HepG2 (cell line): Measurements from ENCODE around the gene MSI2. TPM values are rescaled to one million over a fixed set of nuclear protein-coding genes. Genes with fewer than 3 reads are reported as not detected.

Experiments
- ARID2 ChIP-seq: sonication (generic); formaldehyde crosslinking; IDR thresholded peaks from 2 replicates; pipeline ENCODE4 v1.8.1; 2022; ENCODE audit warnings: mild to moderate bottlenecking, missing genetic modification reagents, borderline replicate concordance
- ARID3A ChIP-seq: IDR thresholded peaks from 2 replicates; pipeline ENCODE4 v1.6.1; 2012; ENCODE audit warnings: low read depth, low read length, improper control_type of control experiment
- BRF2 ChIP-seq: sonication (generic); formaldehyde crosslinking; IDR thresholded peaks from 2 replicates; pipeline ENCODE4 v1.8.1; 2022; ENCODE audit warnings: mild to moderate bottlenecking, missing genetic modification reagents
- CEBPZ ChIP-seq: IDR thresholded peaks from 2 replicates; pipeline ENCODE4 v1.6.1; 2012; ENCODE audit warnings: low read length, improper control_type of control experiment
- ETV5 ChIP-seq: IDR thresholded peaks from 2 replicates; pipeline ENCODE4 v1.6.1; 2018; ENCODE audit warnings: missing biosample characterization, missing genetic modification reagents, inconsistent platforms, borderline replicate concordance
- FOXP1 ChIP-seq, 2 experiments: fragments of 450-650 bp in 1 of 2; IDR thresholded peaks; 2 replicates each; pipeline ENCODE4 v1.6.1; 2017 to 2018; ENCODE audit warnings: antibody characterized with exemption in 1 of 2
- HMGXB3 ChIP-seq: sonication (generic); formaldehyde crosslinking; IDR thresholded peaks from 2 replicates; pipeline ENCODE4 v1.4.0; 2020; ENCODE audit warnings: missing genetic modification reagents, borderline replicate concordance
- HNRNPH1 ChIP-seq: fragments of 200-400 bp; formaldehyde crosslinking; optimal IDR thresholded peaks from 2 replicates; pipeline ENCODE3; 2017; ENCODE audit warnings: mild to moderate bottlenecking, low read depth, low read length
- NR2F2 ChIP-seq: IDR thresholded peaks from 2 replicates; pipeline ENCODE4 v1.6.1; 2012; ENCODE audit warnings: low read depth, inconsistent platforms, borderline replicate concordance
- SOX13 ChIP-seq, 3 experiments: fragments of 450-650 bp in 1 of 3; sonication (generic) in 1 of 3; formaldehyde crosslinking in 1 of 3; IDR thresholded peaks in 2 of 3; conservative IDR thresholded peaks in 1 of 3; 2 replicates each; pipeline versions ENCODE4 v1.5.0 to v1.6.1; 2016 to 2020; ENCODE audit warnings: antibody characterized with exemption in 1 of 3, mild to moderate bottlenecking in 1 of 3, missing compliant biosample characterization in 1 of 3, missing genetic modification reagents in 1 of 3, moderate library complexity in 1 of 3
- ZFX ChIP-seq: sonication (generic); formaldehyde crosslinking; IDR thresholded peaks from 2 replicates; pipeline ENCODE4 v1.4.0; 2020; ENCODE audit warnings: mild to moderate bottlenecking, low read depth, missing genetic modification reagents, moderate library complexity
- ZNF205 ChIP-seq: IDR thresholded peaks from 2 replicates; pipeline ENCODE4 v1.6.1; 2018; ENCODE audit warnings: missing biosample characterization, missing genetic modification reagents
- ZNF652 ChIP-seq: IDR thresholded peaks from 2 replicates; pipeline ENCODE4 v1.6.1; 2016; ENCODE audit warnings: low read depth, borderline replicate concordance
- polyA plus RNA-seq, 8 experiments: library from polyadenylated mRNA; depleted of rRNA in 3 of 8; stranded (reverse) in 7 of 8; unstranded in 1 of 8; fragments of >200 nt; fragmentation: Illumina TruSeq in 4 of 8; extraction: Trizol in 4 of 8; gene quantifications; 2 replicates each; pipeline versions ENCODE4 v1.2.1 to v1.2.3, GENCODE V29; 2011 to 2016; ENCODE audit warnings: low read depth in 4 of 8, missing spikeins in 1 of 8, mixed read lengths in 1 of 8; ENCODE audit not compliant: insufficient read depth in 1 of 8
- total RNA-seq, 5 experiments: library from RNA; depleted of rRNA; stranded (reverse); fragments of >200 nt; fragmentation: Illumina TruSeq; extraction: Trizol; gene quantifications; 2 replicates each; pipeline ENCODE4 v1.2.3, GENCODE V29; 2016; ENCODE audit warnings: low read depth in 1 of 5
- TF ChIP-seq, protein P1 (sequence below): sonication (generic); formaldehyde crosslinking; conservative IDR thresholded peaks from 2 replicates; pipeline ENCODE4 v1.4.0; 2020; ENCODE audit warnings: missing genetic modification reagents

MSI2 gene
- total and polyA plus RNA-seq, 2 of the 13 experiments (the other 11 are each of a cell fraction or from before 2014, with no cell fraction given) = 77.5 to 78.4 TPM

- TF ChIP-seq CEBPZ (no peak), ARID2 (CRISPR knock-in tag) (0 out of 2 replicates have a peak, but pooled peaks have one; percentile 35), SOX13 (IDR thresholded peaks at IDR 0.05) (no peak), SOX13 (CRISPR knock-in tag; conservative IDR thresholded peaks at IDR 0.05 in 1 of 2, IDR thresholded peaks at IDR 0.05 in 1 of 2) (peak in 1 of 2 experiments; percentile 74; a peak in 2 of 4 replicates), BRF2 (no peak), ZNF652 (CRISPR knock-in tag) (peak; percentile 99), ZNF205 (CRISPR knock-in tag) (peak; percentile 95), FOXP1 (IDR thresholded peaks at IDR 0.05) (no peak), FOXP1 (CRISPR knock-in tag; IDR thresholded peaks at IDR 0.05) (peak; percentile 52; the same call in 1 of the 2 replicates), ARID3A (0 out of 2 replicates have a peak, but pooled peaks have one; percentile 54), HNRNPH1 (no peak), NR2F2 (no peak), HMGXB3 (CRISPR knock-in tag) (no peak), ZFX (CRISPR knock-in tag) (0 out of 2 replicates have a peak, but pooled peaks have one; percentile 5), ETV5 (peak; percentile 61; the same call in 1 of the 2 replicates)
- TF ChIP-seq, protein P1, sequence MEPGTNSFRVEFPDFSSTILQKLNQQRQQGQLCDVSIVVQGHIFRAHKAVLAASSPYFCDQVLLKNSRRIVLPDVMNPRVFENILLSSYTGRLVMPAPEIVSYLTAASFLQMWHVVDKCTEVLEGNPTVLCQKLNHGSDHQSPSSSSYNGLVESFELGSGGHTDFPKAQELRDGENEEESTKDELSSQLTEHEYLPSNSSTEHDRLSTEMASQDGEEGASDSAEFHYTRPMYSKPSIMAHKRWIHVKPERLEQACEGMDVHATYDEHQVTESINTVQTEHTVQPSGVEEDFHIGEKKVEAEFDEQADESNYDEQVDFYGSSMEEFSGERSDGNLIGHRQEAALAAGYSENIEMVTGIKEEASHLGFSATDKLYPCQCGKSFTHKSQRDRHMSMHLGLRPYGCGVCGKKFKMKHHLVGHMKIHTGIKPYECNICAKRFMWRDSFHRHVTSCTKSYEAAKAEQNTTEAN (CRISPR knock-in tag) = no peak
Observed at GRCh38 chr17:57408071-57408811, 151.9 kb downstream of the MSI2 start (continued).
